HG02588 (cell line): ENCODE measurements around the gene COX18.

Experiments
- ATAC-seq: cut with Tn5 transposase; IDR thresholded peaks from one replicate; pipeline ENCODE4 v1.9.1; 2021; ENCODE audit warnings: mild to moderate bottlenecking, moderate library complexity; ENCODE audit not compliant: unreplicated experiment

The COX18 gene

DNA sequence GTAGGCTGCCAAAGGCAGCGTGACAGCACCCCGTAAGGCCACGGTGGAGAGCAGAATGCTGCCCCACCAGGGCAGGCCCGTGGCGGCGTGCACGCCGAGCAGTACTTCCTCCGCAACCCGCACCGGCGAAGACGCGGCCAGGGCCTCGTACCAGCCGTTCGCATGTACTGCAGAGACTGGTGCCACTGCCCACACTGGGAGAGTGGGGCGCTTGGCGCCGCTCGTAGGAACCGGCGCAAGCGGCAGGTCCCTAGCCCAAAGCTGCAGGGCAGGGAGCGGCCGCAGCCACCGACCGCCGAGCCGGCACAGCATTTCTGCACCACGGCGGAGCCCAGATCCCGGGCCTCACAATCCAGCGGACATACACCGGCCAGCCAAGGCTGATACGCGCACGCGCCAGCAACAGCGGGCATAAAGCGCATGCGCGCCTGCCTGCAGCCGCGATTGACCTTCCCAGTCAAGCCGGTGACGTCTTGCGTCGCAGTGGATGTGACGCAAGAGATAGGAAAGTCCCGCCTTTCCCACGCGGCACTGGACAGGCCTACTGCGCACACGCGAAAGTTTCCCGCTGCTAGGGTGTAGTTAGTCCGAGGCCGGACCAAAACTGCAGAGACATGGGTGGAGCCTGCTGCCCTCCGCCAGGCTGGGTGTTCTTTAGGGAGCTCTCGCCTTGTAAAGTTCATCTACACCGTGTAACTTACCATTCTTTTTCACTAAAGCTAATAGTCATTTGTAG lies at the start of gene COX18:
COX18 (minus strand) TSS at position 379 of the 736 bp plus-strand sequence; CDS start at position 312, 67 bp downstream.
- peak; percentile 87 for ATAC-seq

- ATAC-seq: no peak
Measured at GRCh38 chr4:73109493-73109892, 40.0 kb upstream of the COX18 start.

GRCh38 chr4:73104695-73105094 lies 35.2 kb upstream of the COX18 start:
- no peak for ATAC-seq

- ATAC-seq: no peak
Measured at GRCh38 chr4:73103799-73104503, 34.4 kb upstream of the COX18 start.

DNA sequence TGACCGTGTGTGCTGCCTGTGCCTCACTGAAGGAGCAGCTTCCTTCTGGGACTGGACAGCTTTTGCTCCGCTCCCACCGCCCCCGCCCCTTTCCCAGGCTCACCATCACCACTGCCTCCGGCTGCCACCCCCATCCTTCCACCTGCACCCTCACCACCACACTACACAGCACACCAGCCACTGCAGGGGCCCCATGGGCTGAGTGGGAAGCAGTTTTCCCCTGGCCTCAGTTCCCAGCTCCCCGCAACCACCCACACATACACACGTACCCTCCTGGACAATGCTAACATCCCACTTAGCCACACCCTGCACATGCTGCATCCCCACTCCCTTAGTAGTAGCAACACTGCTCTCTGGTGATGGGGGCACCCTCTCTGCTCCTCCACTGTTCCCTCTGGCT lies 29.6 kb upstream of the COX18 start:
- ATAC-seq: no peak

- ATAC-seq: no peak
Measured at GRCh38 chr4:73098713-73099112, 29.2 kb upstream of the COX18 start.

- no peak for ATAC-seq
Measured at GRCh38 chr4:73098016-73098415, 28.5 kb upstream of the COX18 start.

- ATAC-seq: no peak
Measured at GRCh38 chr4:73092868-73093267, 23.4 kb upstream of the COX18 start.

DNA sequence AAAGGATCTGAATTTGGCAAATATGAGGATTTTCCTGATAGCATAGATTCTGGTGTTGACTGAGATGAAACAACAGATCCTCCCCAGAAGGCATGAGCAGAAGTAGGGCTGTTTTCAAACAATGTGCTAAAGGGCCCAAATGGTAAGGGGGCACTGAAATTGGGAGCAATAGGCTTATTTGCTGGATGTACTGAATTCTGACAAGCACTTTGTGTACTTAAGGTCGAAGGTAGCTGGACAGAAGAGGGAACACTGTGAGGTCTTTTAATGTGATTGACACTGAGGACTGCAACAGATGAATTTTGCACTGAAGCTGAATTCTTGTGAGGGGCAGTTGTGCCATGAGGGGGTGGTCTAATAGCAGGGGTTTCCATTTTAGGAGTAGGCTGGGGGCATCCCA lies 21.2 kb upstream of the COX18 start:
- no peak for ATAC-seq

- ATAC-seq: no peak
Measured at GRCh38 chr4:73087871-73088270, 18.4 kb upstream of the COX18 start.

DNA sequence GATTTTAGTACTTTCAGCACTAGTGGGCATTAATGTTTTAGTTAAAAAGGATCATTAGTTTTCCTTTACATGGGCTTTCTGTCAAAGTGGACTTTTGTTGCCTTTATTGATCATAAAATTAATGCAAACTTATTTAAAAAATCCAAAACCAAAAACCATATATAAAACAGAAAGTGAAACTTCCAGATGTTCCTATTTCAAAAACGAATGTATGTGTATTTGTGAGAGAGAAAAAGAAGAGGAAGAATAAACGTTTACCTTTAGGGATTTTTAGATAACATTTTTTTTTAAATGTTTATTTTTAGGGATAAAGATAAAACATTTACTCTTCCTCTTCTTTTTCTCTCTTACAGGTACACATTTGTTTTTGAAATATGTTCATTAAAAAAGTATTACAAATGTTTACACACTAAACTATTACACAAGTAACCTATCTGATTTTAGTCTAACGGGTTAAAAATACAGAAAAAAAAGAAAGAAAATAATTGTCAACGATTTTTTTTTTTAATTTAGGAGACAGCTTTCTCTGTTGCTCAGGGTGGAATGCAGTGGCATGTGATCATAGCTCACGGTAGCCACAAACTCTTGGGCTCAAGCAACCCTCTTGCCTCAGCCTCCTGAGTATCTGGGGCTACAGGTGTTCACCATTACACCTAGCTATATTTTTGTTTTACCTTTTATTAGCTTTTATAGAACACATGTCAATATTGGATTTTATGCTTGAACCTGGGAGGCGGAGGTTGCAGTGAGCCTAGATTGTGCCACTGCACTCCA lies 16.8 kb upstream of the COX18 start:
- ATAC-seq: no peak

GRCh38 chr4:73080789-73081188 lies 11.3 kb upstream of the COX18 start:
- no peak for ATAC-seq

- ATAC-seq: no peak
Measured at GRCh38 chr4:73075832-73076231, 6.3 kb upstream of the COX18 start.

DNA sequence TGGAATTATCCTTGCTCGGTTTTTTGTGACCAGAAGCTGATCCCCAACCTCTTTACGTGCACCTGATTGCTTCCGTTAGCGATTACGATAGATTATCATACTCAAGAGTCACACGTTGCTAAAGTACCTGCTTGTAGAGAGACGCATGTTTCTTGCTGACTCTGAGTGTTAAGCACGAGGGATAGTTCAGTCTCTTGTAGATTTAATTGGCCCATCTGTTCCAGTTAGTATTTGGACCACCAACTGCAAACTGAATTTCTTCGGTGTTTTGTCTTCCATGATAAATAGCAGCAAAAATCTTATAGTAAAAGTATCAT lies 516 bp upstream of the COX18 start:
- ATAC-seq: peak; percentile 13

DNA sequence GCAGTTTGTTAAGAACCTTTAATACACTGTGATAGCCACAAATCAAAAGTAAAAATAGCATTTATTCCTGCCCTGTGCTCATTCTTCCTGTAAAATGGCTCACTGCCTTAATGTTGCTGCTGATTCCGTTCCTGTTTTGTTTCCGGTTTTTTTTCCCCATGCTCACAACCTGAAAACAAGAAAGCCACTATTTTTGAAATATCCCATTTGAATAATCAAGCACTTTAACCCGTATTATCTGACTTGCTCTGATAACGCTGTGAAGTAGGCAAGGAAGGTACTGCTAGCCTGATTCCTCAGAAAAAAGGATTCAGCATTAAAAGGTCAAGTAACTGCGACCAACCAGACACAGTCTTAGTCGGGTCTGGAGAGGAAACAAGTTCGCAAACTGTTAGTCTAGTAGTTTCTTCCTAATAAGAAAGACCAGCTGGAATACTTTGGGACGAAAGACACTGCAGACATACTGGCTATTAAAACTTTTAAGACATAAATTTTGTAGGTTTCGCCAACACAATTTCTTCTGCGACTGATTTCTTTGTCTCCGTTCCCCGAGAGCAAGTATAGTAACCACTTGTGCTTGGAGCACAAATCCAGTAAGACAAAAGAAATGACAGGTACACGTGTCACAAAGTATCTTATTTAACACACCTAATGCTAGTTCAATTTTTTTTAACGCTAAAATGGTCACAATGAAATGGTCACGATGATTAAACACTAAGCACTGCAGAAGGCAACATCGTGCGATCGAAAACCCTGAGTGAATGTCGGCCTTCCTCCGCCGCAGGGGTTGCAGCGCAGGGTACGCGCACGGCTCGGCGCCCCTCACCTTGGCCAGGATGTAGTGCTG lies 802 bp downstream of the COX18 start:
- peak; percentile 1 for ATAC-seq

- no peak for ATAC-seq
Measured at GRCh38 chr4:73067971-73068394, 1.5 kb downstream of the COX18 start.

GRCh38 chr4:73066928-73067327 lies 2.6 kb downstream of the COX18 start:
- ATAC-seq: no peak

GRCh38 chr4:73066445-73066844 lies 3.1 kb downstream of the COX18 start:
- ATAC-seq: no peak

DNA sequence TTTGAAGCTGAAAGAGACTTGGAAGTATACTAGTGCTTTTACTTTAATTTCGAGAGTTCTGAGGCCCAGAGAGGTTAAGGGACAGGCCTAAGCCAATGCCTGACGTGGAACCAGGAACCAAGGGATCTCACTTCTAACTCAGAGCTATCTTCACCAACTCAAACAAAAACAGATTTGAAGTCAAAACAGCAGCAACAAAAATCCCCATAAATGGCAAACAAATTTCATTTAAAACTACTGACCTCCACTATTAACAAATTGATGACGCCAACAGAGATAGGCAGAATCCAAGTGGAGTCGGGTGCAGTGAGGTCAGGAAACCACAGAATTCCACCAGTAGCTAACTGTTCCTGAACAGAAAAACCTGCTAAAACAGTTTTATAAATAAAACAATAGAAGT lies 5.0 kb downstream of the COX18 start:
- no peak for ATAC-seq

- ATAC-seq: peak; percentile 91
Measured at GRCh38 chr4:73055241-73055897, 14.1 kb downstream of the COX18 start.
